ACC112 (cell line): ENCODE measurements around the gene PEX11B.
A peak's percentile ranks its signal among the peaks of the same experiment; 100 is the strongest.

Source experiments
- H2AFZ ChIP-seq: fragments of 200-600 bp; sonication (generic); one replicate; pipeline ENCODE4 v1.6.0; 2017; ENCODE audit warnings: antibody characterized with exemption, low read length; ENCODE audit not compliant: unreplicated experiment
- H3K27ac ChIP-seq: fragments of 200-600 bp; sonication (generic); 2 replicates; pipeline ENCODE4 v1.5.1; 2014; ENCODE audit warnings: low read depth, mild to moderate bottlenecking, antibody characterized with exemption, low read length, moderate library complexity
- H3K27me3 ChIP-seq: fragments of 200-600 bp; sonication (generic); 2 replicates; pipeline ENCODE4 v1.6.1; 2014; ENCODE audit warnings: mild to moderate bottlenecking, antibody characterized with exemption, low read length, moderate library complexity, mixed read lengths; ENCODE audit not compliant: insufficient read depth
- H3K36me3 ChIP-seq: fragments of 200-600 bp; sonication (generic); 2 replicates; pipeline ENCODE4 v1.6.1; 2016; ENCODE audit warnings: mild to moderate bottlenecking, antibody characterized with exemption, low read length, moderate library complexity, mixed read lengths; ENCODE audit not compliant: insufficient read depth
- H3K4me1 ChIP-seq: fragments of 200-600 bp; sonication (generic); one replicate; pipeline ENCODE4 v1.6.1; 2016; ENCODE audit warnings: low read length, mixed read lengths; ENCODE audit not compliant: insufficient read depth, unreplicated experiment, control insufficient read depth
- H3K4me3 ChIP-seq: fragments of 200-600 bp; sonication (generic); 2 replicates; pipeline ENCODE4 v1.5.1; 2014; ENCODE audit warnings: mild to moderate bottlenecking, low read depth, low read length
- H3K79me2 ChIP-seq: fragments of 200-600 bp; sonication (generic); one replicate; pipeline ENCODE4 v1.6.0; 2016; ENCODE audit warnings: low read length; ENCODE audit not compliant: control insufficient read depth, unreplicated experiment, insufficient read depth

Gene PEX11B

GRCh38 chr1:145918144-145918991 lies at the start of gene PEX11B:
Gene PEX11B, minus strand, starts transcription at chr1:145918717. Its CDS starts 29 bp downstream, at chr1:145918688.
- H2AFZ ChIP-seq, result peak within 1 kb of the TSS; percentile 100
- peaks cover 10% of the 10 kb centered on the region for H3K79me2 ChIP-seq
- peaks cover 7% of the 10 kb centered on the region for H3K36me3 ChIP-seq
- H3K4me3 ChIP-seq, result peak within 1 kb of the TSS; percentile 98
- H3K27me3 ChIP-seq, result no peaks in the 10 kb centered on the region
- H3K4me1 ChIP-seq, result peaks cover 7% of the 10 kb centered on the region
- H3K27ac ChIP-seq, result peak within 1 kb of the TSS; percentile 68

GRCh38 chr1:145967288-145967687 lies 48.8 kb upstream of the PEX11B start:
- Histone ChIP-seq H3K27me3 (no peaks in the 10 kb centered on the region), H2AFZ (no peak overlapping the region), H3K27ac (no peak overlapping the region), H3K79me2 (no peaks in the 10 kb centered on the region), H3K4me3 (no peak overlapping the region), H3K4me1 (peaks cover 21% of the 10 kb centered on the region), H3K36me3 (peaks cover 6% of the 10 kb centered on the region; the same call in 1 of the 2 replicates)

- Histone ChIP-seq H2AFZ (peak overlapping the region; percentile 93), H3K4me3 (peak overlapping the region; percentile 84), H3K27me3 (no peaks in the 10 kb centered on the region), H3K79me2 (no peaks in the 10 kb centered on the region), H3K27ac (no peak overlapping the region), H3K36me3 (peaks cover 6% of the 10 kb centered on the region; the same call in 1 of the 2 replicates), H3K4me1 (peaks cover 21% of the 10 kb centered on the region)
Measured at GRCh38 chr1:145965119-145965744, 46.7 kb upstream of the PEX11B start.

GRCh38 chr1:145964328-145965118 lies 46.0 kb upstream of the PEX11B start, which contains the start of the genes ANKRD34A and POLR3GL:
Gene ANKRD34A, minus strand, starts transcription at chr1:145964575. Its CDS starts 2,816 bp downstream, at chr1:145961759.
Gene POLR3GL, plus strand, starts transcription at chr1:145964690. Its CDS starts 10,176 bp downstream, at chr1:145974866.
- peak within 1 kb of the TSS; percentile 93 for H2AFZ ChIP-seq
- peak within 1 kb of the TSS; percentile 67 for H3K27ac ChIP-seq
- H3K79me2 ChIP-seq, result no peaks in the 10 kb centered on the region
- peaks cover 21% of the 10 kb centered on the region for H3K4me1 ChIP-seq
- H3K27me3 ChIP-seq, result no peaks in the 10 kb centered on the region
- peak within 1 kb of the TSS; percentile 84 for H3K4me3 ChIP-seq
- H3K36me3 ChIP-seq, result peaks cover 6% of the 10 kb centered on the region; the same call in 1 of the 2 replicates

- Histone ChIP-seq H3K4me1 (peaks cover 27% of the 10 kb centered on the region), H3K36me3 (peaks cover 6% of the 10 kb centered on the region; the same call in 1 of the 2 replicates), H3K27ac (peak overlapping the region; percentile 67), H2AFZ (peak overlapping the region; percentile 85), H3K27me3 (no peaks in the 10 kb centered on the region), H3K79me2 (no peaks in the 10 kb centered on the region), H3K4me3 (peak overlapping the region; percentile 84)
Measured at GRCh38 chr1:145963265-145964019, 44.9 kb upstream of the PEX11B start.

- Histone ChIP-seq H2AFZ (peak overlapping the region; percentile 77), H3K79me2 (no peaks in the 10 kb centered on the region), H3K27me3 (no peaks in the 10 kb centered on the region), H3K4me1 (peaks cover 30% of the 10 kb centered on the region), H3K27ac (peak overlapping the region; percentile 19; the same call in 1 of the 2 replicates), H3K36me3 (0 out of 2 replicates have a peak, but pooled peaks cover under 1% of the 10 kb centered on the region), H3K4me3 (peak overlapping the region; percentile 84)
Measured at GRCh38 chr1:145962157-145963102, 43.9 kb upstream of the PEX11B start.

- Histone ChIP-seq H3K4me1 (peaks cover 30% of the 10 kb centered on the region), H3K27ac (no peak overlapping the region), H3K36me3 (no peaks in the 10 kb centered on the region), H3K79me2 (peaks cover 7% of the 10 kb centered on the region), H3K27me3 (no peaks in the 10 kb centered on the region), H2AFZ (peak overlapping the region; percentile 73), H3K4me3 (peak overlapping the region; percentile 84)
Measured at GRCh38 chr1:145961425-145962156, 43.1 kb upstream of the PEX11B start.

GRCh38 chr1:145961109-145961424 lies 42.5 kb upstream of the PEX11B start:
- H2AFZ ChIP-seq, result peak overlapping the region; percentile 59
- no peaks in the 10 kb centered on the region for H3K36me3 ChIP-seq
- peaks cover 12% of the 10 kb centered on the region for H3K79me2 ChIP-seq
- no peak overlapping the region for H3K27ac ChIP-seq
- no peaks in the 10 kb centered on the region for H3K27me3 ChIP-seq
- peaks cover 34% of the 10 kb centered on the region for H3K4me1 ChIP-seq
- H3K4me3 ChIP-seq, result peak overlapping the region; percentile 84
